Activated CD4-positive, alpha-beta T cell treated with anti-CD3 and anti-CD28 coated beads for 36 hours (primary cell): ENCODE results near the gene CLGN. TPM values are rescaled to one million over a fixed set of nuclear protein-coding genes. Genes with fewer than 3 reads are reported as not detected.

Experiments
- ATAC-seq: fragments of 200-7000 bp; cut with Tn5 transposase; one replicate; pipeline ENCODE4 v1.10.0; 2021; ENCODE audit warnings: mild to moderate bottlenecking, moderate library complexity
- CTCF ChIA-PET: fragments of 350-600 bp; sonication (Branson Sonifier 250); formaldehyde crosslinking; loops from one replicate; lab custom pipeline; 2021; ENCODE audit warnings: antibody characterized with exemption; lab: Charles Lee
- POLR2A ChIA-PET: fragments of 350-600 bp; sonication (Branson Sonifier 250); formaldehyde crosslinking; loops from one replicate; lab custom pipeline; 2021; ENCODE audit warnings: antibody characterized with exemption, inconsistent platforms; lab: Charles Lee
- DNase-seq: peaks from one replicate; pipeline ENCODE4 v3.0.0-alpha.2; 2020
- H3K27ac Mint-ChIP-seq: one replicate; pipeline ENCODE4 v1.8.0; 2021; ENCODE audit warnings: mixed read lengths
- H3K27me3 Mint-ChIP-seq: one replicate; pipeline ENCODE4 v1.8.0; 2021; ENCODE audit warnings: mixed read lengths
- H3K36me3 Mint-ChIP-seq: one replicate; pipeline ENCODE4 v1.8.0; 2021; ENCODE audit warnings: low read depth, mixed read lengths
- H3K4me1 Mint-ChIP-seq: one replicate; pipeline ENCODE4 v1.8.0; 2021; ENCODE audit warnings: mixed read lengths
- H3K4me3 Mint-ChIP-seq: one replicate; pipeline ENCODE4 v1.8.0; 2021; ENCODE audit warnings: mild to moderate bottlenecking, moderate library complexity, mixed read lengths
- H3K9me3 Mint-ChIP-seq: one replicate; pipeline ENCODE4 v1.8.0; 2021; ENCODE audit warnings: low read depth, mixed read lengths
- intact Hi-C, 2 experiments: fragments of 100-400 bp; cut with DNase I in 1 of 2; cut with micrococcal nuclease in 1 of 2; formaldehyde crosslinking; loops; one replicate each; pipeline versions ENCODE4 v1.14.2 to v1.15.1; 2022 to 2024; cut with DNase I, micrococcal nuclease
- total RNA-seq, 2 experiments: library from RNA; stranded (reverse); gene quantifications; one replicate each; pipeline ENCODE4 v1.2.3, GENCODE V29; 2021

CLGN gene
- total RNA-seq, 2 experiments from 2014 or later: 0.18 to 0.19 TPM

DNA sequence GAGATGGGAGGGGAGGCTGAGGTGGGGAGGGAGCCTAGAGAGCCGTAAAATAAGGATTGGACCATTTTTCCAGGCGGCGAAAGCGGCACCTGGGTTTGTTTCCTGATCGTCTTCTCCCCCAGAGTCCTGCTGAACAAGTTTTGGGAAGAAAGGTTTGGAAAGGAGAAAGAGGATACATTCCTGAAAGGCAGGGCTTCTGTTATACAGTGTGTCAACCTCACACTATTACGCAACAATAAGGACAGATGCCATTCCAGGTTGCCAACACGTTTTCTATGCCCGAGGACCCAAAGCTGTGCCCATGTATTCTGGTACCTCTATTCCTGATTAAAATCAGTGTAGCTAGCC lies 53.3 kb downstream of the CLGN start:
- intact Hi-C loops: loop anchor here in 1 of 2 experiments (5.0 to 10.0 kb wide), 5 partner anchors 277 to 1359 kb away; partner anchors contain the start of genes NOCT, SETD7 and ZNF330
- Mint-ChIP-seq H3K9me3 (no peaks in the 10 kb centered on the region), H3K4me3 (no peak overlapping the region), H3K27ac (peak overlapping the region; percentile 59), H3K36me3 (no peaks in the 10 kb centered on the region), H3K27me3 (no peaks in the 10 kb centered on the region), H3K4me1 (peaks cover 35% of the 10 kb centered on the region)
- ATAC-seq (no peak), DNase-seq (no peak)
- POLR2A ChIA-PET: interaction anchor here (1.5 kb wide), 1 partner anchor 150 kb away, joined by 3 read pairs; the partner anchor contains the start of gene ELMOD2
- CTCF ChIA-PET: interaction anchor here (0.5 to 3.3 kb wide), 9 partner anchors 13 to 674 kb away, joined by 3 to 62 read pairs (median 4); partner anchors contain the start of gene ELMOD2

DNA sequence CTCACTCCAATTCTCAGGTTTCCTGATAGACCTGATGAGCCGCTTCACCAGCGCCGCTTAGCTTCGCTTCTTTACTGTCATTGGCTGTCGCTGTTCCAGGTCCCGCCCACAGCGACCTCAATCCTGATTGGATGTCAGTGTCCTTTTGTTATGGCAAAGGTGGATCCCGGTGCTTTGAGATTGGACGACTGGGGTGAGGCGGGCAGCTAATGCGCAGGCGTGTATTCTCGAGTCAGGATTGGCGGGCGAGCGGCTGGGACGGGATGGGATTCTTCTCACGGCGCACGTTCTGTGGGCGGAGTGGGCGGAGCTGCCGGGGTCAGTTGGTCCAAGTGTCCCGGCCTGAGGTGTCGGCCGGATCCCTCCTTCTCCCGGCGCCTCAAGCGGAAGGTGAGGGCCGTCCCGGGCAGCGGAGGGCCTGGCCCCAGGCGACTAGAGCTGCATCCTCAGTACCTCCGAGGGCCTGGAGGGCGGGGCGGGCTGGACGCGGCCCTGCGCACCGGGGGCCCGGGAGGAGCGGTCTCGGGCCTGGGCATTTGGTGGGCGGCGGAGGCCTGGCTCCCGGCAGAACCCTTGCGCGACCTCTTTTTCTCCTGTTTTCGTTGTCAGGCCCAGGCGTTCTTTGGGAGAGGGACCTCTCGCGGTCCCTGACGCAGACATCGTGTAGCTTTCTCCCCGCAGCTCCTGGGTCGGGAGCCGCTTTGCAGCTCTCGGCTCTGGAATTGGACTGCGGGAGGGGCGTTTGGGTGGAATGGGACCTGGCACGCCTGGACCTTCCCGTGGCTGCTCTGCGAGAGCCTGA lies 53.9 kb downstream of the CLGN start, which contains the start of gene SCOC:
TSS of gene SCOC (plus strand) at position 319 of the 802 bp plus-strand sequence. CDS start 5,525 bp downstream, outside the sequence.
- peak; percentile 98 for DNase-seq
- Mint-ChIP-seq H3K27ac (peak within 1 kb of the TSS; percentile 59), H3K4me1 (peaks cover 35% of the 10 kb centered on the region), H3K4me3 (no peak within 1 kb of the TSS), H3K9me3 (no peaks in the 10 kb centered on the region), H3K27me3 (no peaks in the 10 kb centered on the region), H3K36me3 (no peaks in the 10 kb centered on the region)
- CTCF ChIA-PET: interaction anchor here (0.5 to 3.3 kb wide), 28 partner anchors 10 to 770 kb away, joined by 3 to 62 read pairs (median 4); partner anchors contain the start of gene ELMOD2
- POLR2A ChIA-PET: interaction anchor here (0.6 to 1.5 kb wide), 3 partner anchors 14 to 635 kb away, joined by 3 read pairs; partner anchors contain the start of gene ELMOD2
- peak; percentile 98 for ATAC-seq
- intact Hi-C loops: loop anchor here (1.0 to 10.0 kb wide), 10 partner anchors 54 to 1359 kb away; partner anchors contain the start of genes ELMOD2 (in 2 of the 2), CLGN (in 1 of the 2), NOCT (in 1 of the 2) and SETD7 (in 1 of the 2)

DNA sequence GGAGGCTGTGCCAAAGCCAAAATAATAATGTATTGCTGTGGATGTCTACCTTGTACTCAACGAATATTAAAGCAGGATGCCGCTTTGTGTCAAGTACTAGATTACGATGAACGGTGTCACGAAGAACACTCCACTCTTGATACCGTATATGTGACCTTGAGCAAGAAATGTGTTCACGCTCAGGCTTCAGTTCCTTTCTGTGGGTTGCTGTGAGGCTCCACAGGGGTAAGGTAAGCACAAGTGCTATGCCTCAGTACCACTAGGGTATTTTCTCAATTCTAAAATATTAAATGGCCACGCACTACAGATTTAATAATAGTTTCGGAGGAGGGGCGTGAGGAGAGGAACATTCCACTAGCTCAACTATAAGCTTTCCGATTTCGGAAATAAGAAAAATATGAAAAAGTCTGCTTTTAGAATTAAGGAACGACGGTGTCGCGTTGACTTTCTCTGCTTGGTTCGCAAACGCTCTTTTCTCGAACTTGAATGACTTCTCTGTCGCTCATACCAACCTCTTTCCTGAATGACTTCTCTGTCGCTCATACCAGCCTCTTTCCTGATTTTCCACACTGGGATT lies 54.6 kb downstream of the CLGN start:
- no peak overlapping the region for H3K4me3 Mint-ChIP-seq
- ChIA-PET CTCF (interaction anchor here (0.6 to 3.3 kb wide), 25 partner anchors 9 to 769 kb away, joined by 3 to 62 read pairs (median 4); partner anchors contain the start of genes ELMOD2 and UCP1), POLR2A (interaction anchor here (0.6 to 1.5 kb wide), 3 partner anchors 13 to 634 kb away, joined by 3 read pairs; partner anchors contain the start of gene ELMOD2)
- no peaks in the 10 kb centered on the region for H3K27me3 Mint-ChIP-seq
- intact Hi-C loops: loop anchor here (1.0 to 10.0 kb wide), 11 partner anchors 54 to 1358 kb away; partner anchors contain the start of genes ELMOD2 (in 2 of the 2), CLGN (in 1 of the 2), NOCT (in 1 of the 2) and SETD7 (in 1 of the 2)
- no peak overlapping the region for H3K27ac Mint-ChIP-seq
- H3K4me1 Mint-ChIP-seq: peaks cover 35% of the 10 kb centered on the region
- ATAC-seq (peak; percentile 64), DNase-seq (peak; percentile 52)
- H3K9me3 Mint-ChIP-seq: no peaks in the 10 kb centered on the region
- no peaks in the 10 kb centered on the region for H3K36me3 Mint-ChIP-seq

GRCh38 chr4:140368686-140369085 lies 58.8 kb downstream of the CLGN start:
- H3K27ac Mint-ChIP-seq: no peak overlapping the region
- ATAC-seq (no peak), DNase-seq (no peak)
- POLR2A ChIA-PET: no interaction called here
- no peaks in the 10 kb centered on the region for H3K36me3 Mint-ChIP-seq
- intact Hi-C loops: no loop called here
- no peaks in the 10 kb centered on the region for H3K9me3 Mint-ChIP-seq
- H3K4me3 Mint-ChIP-seq: no peak overlapping the region
- CTCF ChIA-PET: interaction anchor here (0.8 to 2.7 kb wide), 4 partner anchors 9 to 16 kb away, joined by 3 to 30 read pairs (median 4); no protein-coding TSS in a partner anchor
- H3K27me3 Mint-ChIP-seq: no peaks in the 10 kb centered on the region
- peaks cover 5% of the 10 kb centered on the region for H3K4me1 Mint-ChIP-seq

DNA sequence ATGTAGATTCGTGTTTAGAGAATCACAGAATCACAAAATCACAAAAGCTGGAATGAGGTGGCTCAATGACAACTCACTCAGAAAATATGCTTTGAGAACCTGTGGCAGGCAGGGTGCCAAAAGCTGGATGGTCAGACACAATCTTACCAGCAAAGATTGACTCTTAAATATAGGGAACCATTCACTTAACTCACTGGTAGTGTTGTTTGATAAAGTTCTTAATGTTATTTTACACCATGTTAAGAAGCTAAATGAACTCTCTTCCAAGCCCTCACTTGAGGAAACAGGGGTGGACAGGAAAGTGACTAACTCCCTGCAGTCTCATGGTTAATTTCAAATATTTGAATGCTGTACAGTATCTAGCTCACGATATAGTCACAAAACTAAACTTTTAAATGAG lies 59.7 kb downstream of the CLGN start:
- H3K9me3 Mint-ChIP-seq: no peaks in the 10 kb centered on the region
- H3K27ac Mint-ChIP-seq: no peak overlapping the region
- DNase-seq (no peak), ATAC-seq (no peak)
- peaks cover 5% of the 10 kb centered on the region for H3K4me1 Mint-ChIP-seq
- H3K4me3 Mint-ChIP-seq: no peak overlapping the region
- H3K36me3 Mint-ChIP-seq: no peaks in the 10 kb centered on the region
- intact Hi-C loops: no loop called here
- ChIA-PET POLR2A (no interaction called here), CTCF (interaction anchor here (1.5 to 2.7 kb wide), 3 partner anchors 8 to 14 kb away, joined by 4 to 30 read pairs (median 5); no protein-coding TSS in a partner anchor)
- no peaks in the 10 kb centered on the region for H3K27me3 Mint-ChIP-seq

DNA sequence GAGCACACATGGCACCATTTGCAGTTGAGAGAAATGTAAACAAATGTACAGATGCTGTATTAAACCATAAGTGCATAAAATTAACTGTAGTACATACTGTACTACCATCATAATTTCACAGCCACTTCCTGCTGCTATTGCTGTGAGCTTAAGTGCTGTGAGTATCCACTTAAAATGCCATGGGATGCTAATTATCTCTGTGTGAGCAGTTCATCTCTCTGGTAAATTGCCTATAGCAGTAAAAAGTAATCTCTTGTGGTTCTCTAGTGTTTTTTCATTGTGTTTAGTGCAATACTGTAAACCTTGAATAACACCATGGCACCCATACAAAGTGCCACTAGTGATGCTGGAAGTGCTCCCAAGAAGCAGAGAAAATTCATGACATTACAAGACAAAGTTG lies 63.9 kb downstream of the CLGN start:
- intact Hi-C loops: loop anchor here in 1 of 2 experiments (5.0 kb wide), 1 partner anchor 769 kb away; the partner anchor contains the start of gene RNF150
- Mint-ChIP-seq H3K36me3 (no peaks in the 10 kb centered on the region), H3K9me3 (no peaks in the 10 kb centered on the region), H3K27me3 (no peaks in the 10 kb centered on the region), H3K4me3 (no peak overlapping the region), H3K4me1 (no peaks in the 10 kb centered on the region), H3K27ac (no peak overlapping the region)
- ChIA-PET POLR2A (no interaction called here), CTCF (interaction anchor here (1.9 to 5.0 kb wide), 3 partner anchors 9 to 20 kb away, joined by 5 to 29 read pairs (median 9); partner anchors contain the start of gene SCOC)
- DNase-seq (no peak), ATAC-seq (no peak)

DNA sequence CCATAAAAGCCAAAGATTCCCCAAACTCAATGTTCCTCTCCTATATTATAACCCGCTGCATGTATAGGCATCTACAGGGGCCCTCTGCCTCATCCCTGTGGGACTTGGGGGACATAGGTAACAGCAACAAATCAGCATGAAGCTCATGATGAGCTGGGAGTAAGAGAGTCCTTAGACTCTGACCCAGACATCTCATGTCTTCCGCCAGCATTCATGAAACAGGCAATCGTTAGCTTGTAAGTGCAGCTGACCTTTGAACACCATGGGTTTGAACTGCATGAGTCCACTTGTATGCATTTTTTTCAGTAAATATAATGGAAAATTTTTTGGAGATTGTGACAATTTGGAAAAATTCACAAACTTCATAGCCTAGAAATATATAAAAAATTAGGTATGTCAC lies 64.4 kb downstream of the CLGN start:
- ChIA-PET POLR2A (no interaction called here), CTCF (interaction anchor here (0.6 to 5.0 kb wide), 7 partner anchors 10 to 706 kb away, joined by 3 to 29 read pairs (median 4); partner anchors contain the start of gene SCOC)
- DNase-seq (no peak), ATAC-seq (no peak)
- Mint-ChIP-seq H3K4me3 (no peak overlapping the region), H3K9me3 (no peaks in the 10 kb centered on the region), H3K27me3 (no peaks in the 10 kb centered on the region), H3K4me1 (no peaks in the 10 kb centered on the region), H3K36me3 (no peaks in the 10 kb centered on the region), H3K27ac (no peak overlapping the region)
- intact Hi-C loops: loop anchor here in 1 of 2 experiments (5.0 kb wide), 1 partner anchor 769 kb away; the partner anchor contains the start of gene RNF150

DNA sequence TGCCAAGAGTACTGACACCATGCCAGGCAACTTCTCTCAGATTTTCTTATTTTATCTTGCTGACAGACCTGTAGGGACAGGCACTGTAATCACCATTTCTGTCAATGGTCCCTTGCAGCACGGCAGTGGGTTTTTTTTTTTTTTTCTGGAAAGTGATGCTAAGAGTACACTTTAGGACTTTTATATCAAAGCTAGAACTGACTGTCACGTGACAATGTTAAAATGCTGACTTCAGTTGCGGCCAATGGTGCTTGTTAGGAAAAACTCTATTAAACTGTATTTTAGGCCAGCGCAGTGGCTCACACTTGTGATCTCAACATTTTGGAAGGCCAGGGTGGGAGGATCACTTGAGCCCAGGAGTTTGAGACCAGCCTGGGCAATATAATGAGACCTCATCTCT lies 66.3 kb downstream of the CLGN start:
- no peak for ATAC-seq
- POLR2A ChIA-PET: interaction anchor here (0.6 to 0.7 kb wide), 2 partner anchors 69 to 248 kb away, joined by 3 to 5 read pairs; no protein-coding TSS in a partner anchor
- intact Hi-C loops: loop anchor here (2.0 to 5.0 kb wide), 5 partner anchors 66 to 771 kb away; partner anchors contain the start of genes CLGN (in 1 of the 2) and RNF150 (in 1 of the 2)

DNA sequence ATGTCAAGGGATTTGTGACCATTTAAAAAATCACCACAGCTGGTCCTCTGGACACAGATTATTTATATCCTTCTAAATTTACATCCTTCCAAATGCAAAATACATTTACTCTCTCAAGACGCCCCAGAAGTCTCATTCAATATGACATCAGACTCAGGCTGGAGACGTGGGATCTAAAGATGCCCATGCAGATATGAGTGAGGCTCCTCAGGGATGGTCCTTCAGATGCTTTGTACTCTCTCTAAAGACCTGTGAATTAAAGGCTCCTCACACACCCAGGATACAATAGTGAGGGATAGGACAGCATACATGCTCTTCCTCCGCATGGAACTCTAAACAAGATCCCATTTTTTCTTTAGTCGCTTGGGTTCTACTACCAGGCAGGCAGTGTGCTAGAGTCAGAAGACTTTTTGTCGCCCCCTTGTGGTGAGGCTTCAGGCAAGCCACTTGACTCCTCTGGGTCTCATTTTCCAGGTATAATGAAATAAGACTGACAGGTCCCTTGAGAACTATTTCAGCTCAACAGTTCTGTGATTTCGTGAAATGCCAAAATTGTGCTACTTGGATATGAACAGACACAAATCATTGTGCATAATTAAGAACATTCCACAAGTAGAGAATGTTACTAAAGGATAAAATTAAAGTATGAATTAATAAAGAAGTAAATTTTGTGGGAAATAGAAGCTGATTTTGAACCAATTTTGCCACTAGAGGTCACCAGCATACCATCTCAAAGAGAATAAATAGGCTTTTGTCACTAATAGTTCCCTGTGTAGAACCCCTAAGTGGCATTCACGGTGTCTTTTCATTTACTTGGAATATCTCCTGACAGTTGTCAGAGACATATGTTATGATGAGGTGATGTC lies 67.7 kb downstream of the CLGN start:
- no peaks in the 10 kb centered on the region for H3K4me1 Mint-ChIP-seq
- H3K36me3 Mint-ChIP-seq: no peaks in the 10 kb centered on the region
- ATAC-seq: peak; percentile 97
- ChIA-PET CTCF (interaction anchor here (0.6 to 5.0 kb wide), 59 partner anchors 9 to 1907 kb away, joined by 3 to 62 read pairs (median 4); partner anchors contain the start of genes CLGN, ELMOD2 and SCOC), POLR2A (interaction anchor here (0.6 to 0.9 kb wide), 2 partner anchors 13 to 702 kb away, joined by 3 read pairs; no protein-coding TSS in a partner anchor)
- H3K27me3 Mint-ChIP-seq: peaks cover 3% of the 10 kb centered on the region
- no peak overlapping the region for H3K27ac Mint-ChIP-seq
- intact Hi-C loops: loop anchor here (1.0 to 5.0 kb wide), 12 partner anchors 67 to 773 kb away; partner anchors contain the start of genes CLGN (in 1 of the 2) and RNF150 (in 1 of the 2)
- H3K9me3 Mint-ChIP-seq: no peaks in the 10 kb centered on the region
- DNase-seq: peak; percentile 89
- H3K4me3 Mint-ChIP-seq: no peak overlapping the region

More for the DNA sequence above, 66.3 kb downstream of the CLGN start:
- no peak overlapping the region for H3K27ac Mint-ChIP-seq
- CTCF ChIA-PET: interaction anchor here (0.6 to 5.0 kb wide), 13 partner anchors 8 to 708 kb away, joined by 3 to 62 read pairs (median 15); partner anchors contain the start of gene SCOC
- DNase-seq: no peak
- no peaks in the 10 kb centered on the region for H3K4me1 Mint-ChIP-seq
- H3K9me3 Mint-ChIP-seq: no peaks in the 10 kb centered on the region
- H3K4me3 Mint-ChIP-seq: no peak overlapping the region
- H3K27me3 Mint-ChIP-seq: peaks cover 3% of the 10 kb centered on the region
- no peaks in the 10 kb centered on the region for H3K36me3 Mint-ChIP-seq
